NK-92 treated with Interleukin-12 subunit alpha and Interleukin-12 subunit beta, amount 100 ng/mL, for 24 hours (cell line): Measurements from ENCODE around the gene MAGI2.

Source experiments
- DNase-seq: peaks from one replicate; lab custom pipeline; 2025; lab: John Stamatoyannopoulos, UW

The MAGI2 gene

DNA sequence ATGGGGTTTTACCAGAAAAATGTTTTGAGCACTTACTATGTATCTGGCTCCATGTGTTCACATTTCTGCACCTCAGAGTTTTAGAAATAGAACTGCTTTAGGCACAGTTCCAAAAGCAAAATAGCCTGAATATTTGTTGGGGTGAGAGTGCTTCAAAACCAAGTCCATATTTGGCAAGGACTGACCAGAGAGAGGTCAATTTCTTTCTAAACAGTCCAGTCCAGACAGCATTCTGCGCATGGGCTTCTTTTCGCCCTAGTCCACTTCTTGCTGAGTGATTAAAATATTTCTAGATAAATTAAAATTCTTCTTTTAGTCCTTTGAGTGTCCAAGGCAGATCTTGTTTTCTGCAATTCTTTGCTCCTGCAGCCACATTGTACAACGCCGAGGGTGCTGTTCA is 1227.9 kb downstream of the MAGI2 start:
- DNase-seq: no peak

DNA sequence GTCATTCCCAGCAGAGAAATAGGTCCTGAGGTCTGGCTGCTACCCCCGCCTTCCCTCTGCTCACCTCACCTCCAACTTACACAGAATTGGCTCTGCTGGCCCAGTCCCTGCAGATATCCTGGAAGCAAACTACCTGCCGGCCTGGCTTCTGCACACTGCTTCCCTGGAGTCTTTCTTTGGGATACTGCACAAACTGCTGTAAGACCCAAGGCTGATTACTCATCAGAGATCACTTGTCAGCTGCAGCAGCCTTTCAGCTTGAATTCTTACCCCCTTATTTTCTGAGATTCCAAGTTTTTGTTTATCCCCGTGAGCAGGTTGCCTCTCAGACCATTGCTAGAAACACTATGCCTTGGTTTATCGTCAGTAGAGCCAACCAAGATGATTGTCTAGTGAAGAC is 1228.5 kb downstream of the MAGI2 start:
- DNase-seq: no peak

- no peak for DNase-seq
Observed at GRCh38 chr7:78223598-78223997, 1229.9 kb downstream of the MAGI2 start.

DNA sequence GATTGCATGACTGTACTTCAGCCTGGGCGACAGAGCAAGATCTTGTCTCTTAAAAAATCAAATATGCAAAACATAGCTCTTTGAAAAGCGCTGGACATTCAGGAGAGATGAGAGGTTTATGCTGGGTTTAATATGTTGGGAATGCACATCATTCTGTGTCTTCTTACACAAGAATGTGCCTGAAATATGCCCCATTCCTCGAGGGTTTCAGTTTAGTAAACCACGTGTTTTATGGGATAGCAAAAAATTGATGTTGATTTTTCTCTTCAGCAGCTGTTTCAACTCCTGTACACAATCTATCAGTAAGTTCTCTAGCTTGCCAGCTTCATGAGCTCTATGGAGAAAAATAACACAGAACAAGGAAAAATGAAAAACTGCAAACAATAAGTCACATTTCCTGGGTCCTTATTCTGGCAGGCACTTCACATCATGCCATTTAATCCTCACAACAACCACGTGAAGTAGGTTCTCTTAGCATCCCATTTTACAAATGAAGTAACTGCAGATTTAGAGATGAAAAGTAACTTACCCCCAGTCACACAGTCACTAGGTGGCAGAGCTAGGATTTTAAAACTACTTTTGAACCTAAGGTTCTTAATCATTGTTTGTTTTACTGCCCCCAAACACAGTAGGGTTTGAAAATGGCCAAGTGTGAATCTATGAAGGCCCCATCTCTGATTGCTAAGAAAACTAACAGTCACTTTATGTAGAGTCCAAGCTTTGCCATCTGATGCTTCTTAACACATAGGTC is 1231.3 kb downstream of the MAGI2 start:
- no peak for DNase-seq

GRCh38 chr7:78220754-78221153 is 1232.7 kb downstream of the MAGI2 start:
- no peak for DNase-seq

GRCh38 chr7:78218876-78219275 is 1234.6 kb downstream of the MAGI2 start:
- no peak for DNase-seq

DNA sequence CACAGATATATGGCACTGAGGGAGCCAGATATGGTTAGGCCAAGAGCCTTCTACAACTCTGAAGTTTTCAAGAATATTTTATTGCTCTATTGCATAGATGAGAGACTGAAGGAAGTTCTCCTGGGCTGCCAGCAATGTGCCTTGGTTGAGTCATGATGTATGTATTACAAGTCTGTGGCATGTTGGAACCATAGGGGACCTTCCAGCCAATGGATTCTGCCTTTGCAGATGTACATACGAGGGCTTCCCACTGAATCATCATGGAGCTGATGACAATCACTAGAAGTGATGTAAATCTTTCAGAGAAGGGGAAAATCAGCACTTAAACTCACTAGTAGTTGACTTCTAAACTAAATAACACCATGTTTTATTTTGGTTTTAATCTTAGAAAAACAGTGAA is 1235.4 kb downstream of the MAGI2 start:
- no peak for DNase-seq

DNA sequence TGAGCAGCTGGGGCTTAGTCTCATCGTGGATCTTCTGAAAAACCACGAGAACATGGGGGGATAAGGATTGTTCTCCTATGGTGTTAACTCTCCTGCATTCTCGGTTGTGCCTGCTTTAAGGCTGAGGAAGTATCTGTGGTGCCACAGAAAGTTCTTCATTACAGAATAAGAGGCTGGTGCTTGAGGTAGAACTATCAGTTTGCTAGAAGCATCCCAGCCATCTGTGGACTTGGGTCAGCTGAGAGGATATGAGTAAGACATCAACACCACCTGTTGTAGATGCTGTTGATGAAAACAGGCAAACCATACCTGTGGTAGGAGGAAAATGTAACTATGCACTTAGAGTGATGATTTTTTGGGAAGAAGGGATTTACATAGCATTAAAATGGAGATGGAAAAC is 1238.3 kb downstream of the MAGI2 start:
- DNase-seq: no peak

GRCh38 chr7:78213402-78213801 is 1240.1 kb downstream of the MAGI2 start:
- no peak for DNase-seq

GRCh38 chr7:78212476-78213060 is 1240.9 kb downstream of the MAGI2 start:
- DNase-seq: no peak

DNA sequence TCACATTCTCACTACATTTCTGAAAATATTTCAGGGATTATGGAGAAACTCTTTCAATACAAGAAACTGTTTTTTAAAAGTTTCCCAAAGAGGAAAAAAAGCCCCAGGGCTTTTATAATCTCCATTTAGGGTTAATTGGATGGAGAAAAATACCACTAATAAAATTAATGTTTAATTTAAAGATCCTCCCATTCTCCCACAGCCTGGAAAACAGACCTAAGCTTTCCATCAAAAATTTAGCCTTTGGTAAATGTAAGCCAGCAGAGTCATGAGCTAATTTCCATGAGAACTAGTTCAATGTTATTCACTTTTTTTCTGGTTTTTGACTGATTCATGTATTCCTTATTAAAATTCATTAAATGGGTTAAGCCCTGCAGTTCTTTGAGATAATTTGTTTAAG is 1246.2 kb downstream of the MAGI2 start:
- DNase-seq: no peak

DNA sequence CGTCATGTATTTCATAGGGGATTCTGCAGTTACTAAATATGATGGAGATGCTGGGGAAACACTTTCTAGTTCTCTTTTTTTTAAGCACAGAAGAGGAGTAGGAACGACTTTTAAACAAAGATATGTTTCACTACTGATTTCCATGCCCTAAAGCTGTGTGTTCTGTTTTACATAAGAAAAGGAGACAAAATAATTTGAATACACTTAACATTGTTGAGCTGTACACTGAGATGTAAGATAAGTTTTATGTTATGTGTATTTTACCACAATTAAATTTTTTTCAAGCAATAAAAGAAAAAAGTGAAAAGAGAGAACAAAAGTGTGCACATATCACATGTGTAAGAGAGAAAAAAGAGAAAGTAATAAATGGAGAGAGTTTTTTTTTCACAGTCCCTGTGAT is 1246.7 kb downstream of the MAGI2 start:
- DNase-seq: no peak

GRCh38 chr7:78203042-78203720 is 1250.3 kb downstream of the MAGI2 start:
- DNase-seq: no peak

GRCh38 chr7:78198756-78199155 is 1254.7 kb downstream of the MAGI2 start:
- no peak for DNase-seq

- no peak for DNase-seq
Observed at GRCh38 chr7:78197447-78197846, 1256.0 kb downstream of the MAGI2 start.

- no peak for DNase-seq
Observed at GRCh38 chr7:78195281-78195680, 1258.2 kb downstream of the MAGI2 start.

DNA sequence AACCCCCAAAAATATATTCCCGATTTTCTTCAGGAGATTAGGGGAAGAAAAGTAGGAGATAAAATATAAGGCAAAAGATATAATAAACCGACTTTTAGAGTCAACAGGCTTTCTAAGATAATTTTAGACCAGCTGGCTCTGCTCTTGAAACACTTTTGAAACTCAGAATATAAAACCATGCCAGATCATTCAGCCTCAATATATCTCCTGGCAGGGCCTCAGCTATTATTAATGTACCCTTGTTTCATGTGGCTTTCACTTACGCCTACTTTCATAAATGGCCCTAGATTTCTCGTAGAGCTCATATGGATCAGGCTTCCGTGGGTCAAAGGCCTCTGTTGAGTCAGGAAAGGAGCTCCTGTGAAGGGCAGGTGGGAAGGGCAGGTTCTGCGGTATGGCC is 1258.9 kb downstream of the MAGI2 start:
- no peak for DNase-seq

DNA sequence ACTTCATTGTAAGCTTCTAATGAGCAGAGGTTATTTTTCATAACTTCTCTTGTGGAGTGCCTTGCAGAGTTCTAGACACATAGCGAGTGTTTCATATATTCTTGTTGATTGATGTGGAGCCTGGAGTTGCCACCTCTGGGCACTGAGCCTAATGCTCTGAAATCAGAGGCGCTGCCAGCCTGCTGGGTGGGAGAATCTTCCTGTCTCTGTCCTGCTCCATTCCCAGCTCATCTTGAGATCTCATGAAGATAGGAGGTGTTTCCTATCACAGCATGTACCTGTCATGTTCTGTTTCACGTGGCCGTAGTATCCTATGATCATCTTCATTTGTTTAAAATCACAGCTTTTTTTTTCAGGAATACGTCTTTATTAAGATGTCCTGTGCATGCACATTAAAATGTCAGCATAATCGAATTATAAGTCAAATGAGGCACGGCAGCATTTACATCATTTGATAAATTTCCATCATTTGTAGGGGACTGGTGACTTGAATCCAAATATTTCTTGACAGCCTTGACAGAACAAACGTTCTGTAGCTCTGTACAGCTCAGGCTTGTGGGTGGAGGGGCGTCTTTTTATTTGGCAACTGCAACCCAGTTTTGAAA is 1261.9 kb downstream of the MAGI2 start:
- DNase-seq: no peak

- DNase-seq: no peak
Observed at GRCh38 chr7:78189762-78190161, 1263.7 kb downstream of the MAGI2 start.

- DNase-seq: no peak
Observed at GRCh38 chr7:78185149-78185745, 1268.2 kb downstream of the MAGI2 start.

DNA sequence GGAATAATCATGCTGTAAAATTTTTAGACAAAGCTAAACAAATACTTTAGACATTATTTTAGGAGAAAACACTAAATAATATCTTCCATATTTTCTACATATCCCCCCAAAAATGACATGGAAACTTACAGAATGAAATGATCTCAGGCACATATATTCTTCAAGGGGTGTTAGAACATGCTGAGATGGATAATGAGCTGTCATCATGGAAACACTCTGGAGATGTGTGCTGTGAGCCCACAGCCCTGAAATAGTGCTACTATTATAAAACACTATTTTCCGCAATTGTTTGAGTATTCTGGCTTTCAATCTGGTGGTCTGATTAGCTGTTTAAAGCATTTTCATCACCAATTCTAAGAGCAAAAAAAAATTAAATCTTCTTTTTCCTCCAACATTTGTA is 1269.2 kb downstream of the MAGI2 start:
- no peak for DNase-seq

DNA sequence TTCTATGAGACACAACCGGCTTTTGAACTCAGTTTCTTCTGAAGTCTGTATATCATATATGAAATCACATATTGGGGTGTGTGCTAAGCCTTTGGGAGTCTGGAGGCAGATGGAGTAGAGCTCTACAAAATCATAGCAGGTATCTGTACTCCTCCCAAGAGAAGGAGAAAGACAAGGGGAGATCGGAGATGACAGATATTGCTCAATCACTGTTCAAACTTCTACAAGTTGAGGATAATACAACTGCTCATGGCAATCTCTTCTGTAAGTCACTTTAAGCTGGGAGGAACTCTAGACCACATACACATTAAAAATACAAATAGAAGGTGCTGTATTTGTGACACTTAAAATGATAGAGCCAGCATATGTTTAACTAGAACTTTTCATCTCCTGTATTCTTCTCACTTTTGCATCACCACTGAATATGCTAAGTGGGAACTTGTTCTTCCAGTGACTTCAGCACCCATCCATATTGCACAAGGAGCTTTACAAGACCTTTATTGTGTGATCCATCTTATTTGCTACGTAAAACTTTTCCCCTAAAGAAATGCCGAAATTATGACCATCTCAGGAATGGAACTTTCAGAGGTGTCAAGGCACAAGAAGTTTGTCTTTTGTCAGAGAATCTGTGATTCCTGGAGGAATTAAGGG is 1273.5 kb downstream of the MAGI2 start:
- DNase-seq: no peak
